Measurements from ENCODE around the gene GGA1. TPM values are rescaled to one million over a fixed set of nuclear protein-coding genes. Genes with fewer than 3 reads are reported as not detected.
A peak's percentile ranks its signal among the peaks of the same experiment; 100 is the strongest.

Gene GGA1
- total and polyA plus RNA-seq, 9 of the 15 experiments (the other 6 are each of a cell fraction or from before 2014, with no cell fraction given) = 1.5 to 69.5 (median 31.6) TPM

GRCh38 chr22:37608477-37609239 is at the start of gene GGA1 (continued):
- no peak for TF ChIP-seq CBX8 (IDR thresholded peaks at IDR 0.05; ENCODE audit: borderline replicate concordance, extremely low read depth, low read depth, low read length, poor library complexity, severe bottlenecking)
- no peak for TF ChIP-seq ZNF217 (CRISPR knock-in tag; IDR thresholded peaks at IDR 0.05)
- TF ChIP-seq, protein P1, sequence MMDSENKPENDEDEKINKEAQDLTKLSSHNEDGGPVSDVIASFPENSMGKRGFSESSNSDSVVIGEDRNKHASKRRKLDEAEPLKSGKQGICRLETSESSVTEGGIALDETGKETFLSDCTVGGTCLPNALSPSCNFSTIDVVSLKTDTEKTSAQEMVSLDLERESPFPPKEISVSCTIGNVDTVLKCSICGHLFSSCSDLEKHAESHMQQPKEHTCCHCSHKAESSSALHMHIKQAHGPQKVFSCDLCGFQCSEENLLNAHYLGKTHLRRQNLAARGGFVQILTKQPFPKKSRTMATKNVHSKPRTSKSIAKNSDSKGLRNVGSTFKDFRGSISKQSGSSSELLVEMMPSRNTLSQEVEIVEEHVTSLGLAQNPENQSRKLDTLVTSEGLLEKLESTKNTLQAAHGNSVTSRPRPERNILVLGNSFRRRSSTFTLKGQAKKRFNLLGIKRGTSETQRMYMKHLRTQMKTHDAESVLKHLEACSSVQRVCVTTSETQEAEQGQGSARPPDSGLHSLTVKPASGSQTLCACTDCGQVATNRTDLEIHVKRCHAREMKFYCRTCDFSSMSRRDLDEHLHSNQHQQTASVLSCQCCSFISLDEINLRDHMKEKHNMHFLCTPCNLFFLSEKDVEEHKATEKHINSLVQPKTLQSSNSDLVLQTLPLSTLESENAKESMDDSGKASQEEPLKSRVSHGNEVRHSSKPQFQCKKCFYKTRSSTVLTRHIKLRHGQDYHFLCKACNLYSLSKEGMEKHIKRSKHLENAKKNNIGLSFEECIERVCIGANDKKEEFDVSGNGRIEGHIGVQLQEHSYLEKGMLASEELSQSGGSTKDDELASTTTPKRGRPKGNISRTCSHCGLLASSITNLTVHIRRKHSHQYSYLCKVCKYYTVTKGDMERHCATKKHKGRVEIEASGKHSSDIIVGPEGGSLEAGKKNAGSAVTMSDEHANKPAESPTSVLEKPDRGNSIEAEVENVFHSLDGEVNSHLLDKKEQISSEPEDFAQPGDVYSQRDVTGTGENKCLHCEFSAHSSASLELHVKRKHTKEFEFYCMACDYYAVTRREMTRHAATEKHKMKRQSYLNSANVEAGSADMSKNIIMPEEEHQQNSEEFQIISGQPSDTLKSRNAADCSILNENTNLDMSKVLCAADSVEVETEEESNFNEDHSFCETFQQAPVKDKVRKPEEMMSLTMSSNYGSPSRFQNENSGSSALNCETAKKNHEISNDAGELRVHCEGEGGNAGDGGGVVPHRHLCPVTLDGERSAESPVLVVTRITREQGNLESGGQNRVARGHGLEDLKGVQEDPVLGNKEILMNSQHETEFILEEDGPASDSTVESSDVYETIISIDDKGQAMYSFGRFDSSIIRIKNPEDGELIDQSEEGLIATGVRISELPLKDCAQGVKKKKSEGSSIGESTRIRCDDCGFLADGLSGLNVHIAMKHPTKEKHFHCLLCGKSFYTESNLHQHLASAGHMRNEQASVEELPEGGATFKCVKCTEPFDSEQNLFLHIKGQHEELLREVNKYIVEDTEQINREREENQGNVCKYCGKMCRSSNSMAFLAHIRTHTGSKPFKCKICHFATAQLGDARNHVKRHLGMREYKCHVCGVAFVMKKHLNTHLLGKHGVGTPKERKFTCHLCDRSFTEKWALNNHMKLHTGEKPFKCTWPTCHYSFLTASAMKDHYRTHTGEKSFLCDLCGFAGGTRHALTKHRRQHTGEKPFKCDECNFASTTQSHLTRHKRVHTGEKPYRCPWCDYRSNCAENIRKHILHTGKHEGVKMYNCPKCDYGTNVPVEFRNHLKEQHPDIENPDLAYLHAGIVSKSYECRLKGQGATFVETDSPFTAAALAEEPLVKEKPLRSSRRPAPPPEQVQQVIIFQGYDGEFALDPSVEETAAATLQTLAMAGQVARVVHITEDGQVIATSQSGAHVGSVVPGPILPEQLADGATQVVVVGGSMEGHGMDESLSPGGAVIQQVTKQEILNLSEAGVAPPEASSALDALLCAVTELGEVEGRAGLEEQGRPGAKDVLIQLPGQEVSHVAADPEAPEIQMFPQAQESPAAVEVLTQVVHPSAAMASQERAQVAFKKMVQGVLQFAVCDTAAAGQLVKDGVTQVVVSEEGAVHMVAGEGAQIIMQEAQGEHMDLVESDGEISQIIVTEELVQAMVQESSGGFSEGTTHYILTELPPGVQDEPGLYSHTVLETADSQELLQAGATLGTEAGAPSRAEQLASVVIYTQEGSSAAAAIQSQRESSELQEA (IDR thresholded peaks at IDR 0.05; ENCODE audit: low read depth) = no peak
- peak; percentile 74 for TF ChIP-seq ESRRA (IDR thresholded peaks at IDR 0.05; ENCODE audit: borderline replicate concordance, low read depth)
- TF ChIP-seq ETS2 (tag; IDR thresholded peaks at IDR 0.05; ENCODE audit: borderline replicate concordance, poor library complexity, severe bottlenecking) = no peak
- TF ChIP-seq ZNF764 (CRISPR knock-in tag; IDR thresholded peaks at IDR 0.05; ENCODE audit: low read depth) = no peak
- TF ChIP-seq EZH2 (IDR thresholded peaks at IDR 0.05; ENCODE audit: borderline replicate concordance, low read depth, low read length) = no peak
- no peak for TF ChIP-seq GTF2A2 (tag; IDR thresholded peaks at IDR 0.05)
- TF ChIP-seq, protein P2, sequence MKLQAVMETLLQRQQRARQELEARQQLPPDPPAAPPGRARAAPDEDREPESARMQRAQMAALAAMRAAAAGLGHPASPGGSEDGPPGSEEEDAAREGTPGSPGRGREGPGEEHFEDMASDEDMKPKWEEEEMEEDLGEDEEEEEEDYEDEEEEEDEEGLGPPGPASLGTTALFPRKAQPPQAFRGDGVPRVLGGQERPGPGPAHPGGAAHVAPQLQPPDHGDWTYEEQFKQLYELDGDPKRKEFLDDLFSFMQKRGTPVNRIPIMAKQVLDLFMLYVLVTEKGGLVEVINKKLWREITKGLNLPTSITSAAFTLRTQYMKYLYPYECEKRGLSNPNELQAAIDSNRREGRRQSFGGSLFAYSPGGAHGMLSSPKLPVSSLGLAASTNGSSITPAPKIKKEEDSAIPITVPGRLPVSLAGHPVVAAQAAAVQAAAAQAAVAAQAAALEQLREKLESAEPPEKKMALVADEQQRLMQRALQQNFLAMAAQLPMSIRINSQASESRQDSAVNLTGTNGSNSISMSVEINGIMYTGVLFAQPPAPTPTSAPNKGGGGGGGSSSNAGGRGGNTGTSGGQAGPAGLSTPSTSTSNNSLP (IDR thresholded peaks at IDR 0.05; ENCODE audit: borderline replicate concordance, low read depth, low read length) = no peak
- peak; percentile 80 to 86 for TF ChIP-seq FOXK2 (conservative IDR thresholded peaks at IDR 0.05 in 1 of 2, IDR thresholded peaks at IDR 0.05 in 1 of 2; ENCODE audit: low read depth in 2 of 2)
- TF ChIP-seq KAT7 (CRISPR knock-in tag; IDR thresholded peaks at IDR 0.05; ENCODE audit: borderline replicate concordance) = peak; percentile 45; the same call in 1 of the 2 replicates
- no peak for TF ChIP-seq CHD4 (IDR thresholded peaks at IDR 0.05; ENCODE audit: insufficient read depth, insufficient replicate concordance, low read depth, low read length, poor library complexity, severe bottlenecking)
- TF ChIP-seq CREM (IDR thresholded peaks at IDR 0.05; ENCODE audit: low read depth) = peak; percentile 90
- peak; percentile 94 for TF ChIP-seq TOE1 (IDR thresholded peaks at IDR 0.05; ENCODE audit: borderline replicate concordance)
- TF ChIP-seq TOE1 (CRISPR knock-in tag; IDR thresholded peaks at IDR 0.05; ENCODE audit: borderline replicate concordance, low read depth) = no peak
- TF ChIP-seq RBM25 (IDR thresholded peaks at IDR 0.05; ENCODE audit: low read depth, low read length, severe bottlenecking) = no peak
- no peak for TF ChIP-seq ZNF174 (CRISPR knock-in tag; IDR thresholded peaks at IDR 0.05)

Measured in K562 (cell line).